ENCODE measurements around the gene LGI4. TPM values are rescaled to one million over a fixed set of nuclear protein-coding genes. Genes with fewer than 3 reads are reported as not detected.

LGI4 gene
- total RNA-seq, 1 donor from 2014 or later, result 0.10 TPM

DNA sequence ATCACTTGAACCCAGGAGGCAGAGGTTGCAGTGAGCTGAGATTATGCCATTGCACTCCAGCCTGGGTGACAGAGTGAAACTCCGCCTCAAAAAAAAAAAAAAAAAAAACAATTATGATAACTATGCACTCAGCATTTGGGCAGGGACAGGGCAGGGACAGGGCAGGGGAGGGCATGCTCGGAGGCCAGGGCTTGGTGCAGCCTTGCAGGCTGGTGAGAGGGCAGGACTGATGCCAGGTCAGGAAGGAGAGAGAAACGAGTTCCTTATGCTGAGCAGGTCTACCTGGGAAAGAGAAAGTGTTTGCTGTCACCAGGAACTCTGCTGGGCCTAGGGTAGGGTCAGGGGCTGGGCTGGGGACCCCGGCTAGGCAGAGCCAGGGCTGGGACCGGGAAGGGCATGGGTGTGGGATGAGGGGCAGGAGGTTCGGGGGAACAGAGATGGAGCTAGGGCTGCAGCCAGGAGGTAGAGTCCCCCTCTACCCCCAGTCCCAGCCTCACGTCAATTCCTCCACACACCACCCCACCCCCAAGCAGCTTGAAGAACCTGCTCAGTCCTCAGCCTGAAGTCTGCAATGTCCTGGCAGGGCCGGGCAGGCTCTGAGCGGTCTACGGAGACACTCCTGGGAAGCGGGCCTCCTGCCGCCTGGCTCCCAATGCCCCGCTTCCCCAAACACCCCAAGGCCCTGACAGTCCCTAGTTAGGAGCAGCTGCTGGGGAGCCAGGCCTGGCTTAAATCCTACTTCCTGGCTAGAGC, 16.4 kb downstream of the LGI4 start:
- H3K27ac Mint-ChIP-seq (ENCODE audit: unreplicated experiment), result no peak overlapping the region
- H3K27me3 Mint-ChIP-seq (ENCODE audit: unreplicated experiment), result peaks cover 7% of the 10 kb centered on the region
- H3K36me3 Mint-ChIP-seq (ENCODE audit: low read depth, unreplicated experiment), result no peaks in the 10 kb centered on the region
- H3K9me3 Mint-ChIP-seq (ENCODE audit: unreplicated experiment), result no peaks in the 10 kb centered on the region
- no peak overlapping the region for H3K4me3 Mint-ChIP-seq (ENCODE audit: unreplicated experiment)
- TF ChIP-seq, protein P1, sequence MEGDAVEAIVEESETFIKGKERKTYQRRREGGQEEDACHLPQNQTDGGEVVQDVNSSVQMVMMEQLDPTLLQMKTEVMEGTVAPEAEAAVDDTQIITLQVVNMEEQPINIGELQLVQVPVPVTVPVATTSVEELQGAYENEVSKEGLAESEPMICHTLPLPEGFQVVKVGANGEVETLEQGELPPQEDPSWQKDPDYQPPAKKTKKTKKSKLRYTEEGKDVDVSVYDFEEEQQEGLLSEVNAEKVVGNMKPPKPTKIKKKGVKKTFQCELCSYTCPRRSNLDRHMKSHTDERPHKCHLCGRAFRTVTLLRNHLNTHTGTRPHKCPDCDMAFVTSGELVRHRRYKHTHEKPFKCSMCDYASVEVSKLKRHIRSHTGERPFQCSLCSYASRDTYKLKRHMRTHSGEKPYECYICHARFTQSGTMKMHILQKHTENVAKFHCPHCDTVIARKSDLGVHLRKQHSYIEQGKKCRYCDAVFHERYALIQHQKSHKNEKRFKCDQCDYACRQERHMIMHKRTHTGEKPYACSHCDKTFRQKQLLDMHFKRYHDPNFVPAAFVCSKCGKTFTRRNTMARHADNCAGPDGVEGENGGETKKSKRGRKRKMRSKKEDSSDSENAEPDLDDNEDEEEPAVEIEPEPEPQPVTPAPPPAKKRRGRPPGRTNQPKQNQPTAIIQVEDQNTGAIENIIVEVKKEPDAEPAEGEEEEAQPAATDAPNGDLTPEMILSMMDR (IDR thresholded peaks at IDR 0.05; ENCODE audit: unreplicated experiment), result no peak
- H3K4me1 Mint-ChIP-seq (ENCODE audit: unreplicated experiment), result peaks cover 3% of the 10 kb centered on the region
- DNase-seq (ENCODE audit: low spot score), result no peak

DNA sequence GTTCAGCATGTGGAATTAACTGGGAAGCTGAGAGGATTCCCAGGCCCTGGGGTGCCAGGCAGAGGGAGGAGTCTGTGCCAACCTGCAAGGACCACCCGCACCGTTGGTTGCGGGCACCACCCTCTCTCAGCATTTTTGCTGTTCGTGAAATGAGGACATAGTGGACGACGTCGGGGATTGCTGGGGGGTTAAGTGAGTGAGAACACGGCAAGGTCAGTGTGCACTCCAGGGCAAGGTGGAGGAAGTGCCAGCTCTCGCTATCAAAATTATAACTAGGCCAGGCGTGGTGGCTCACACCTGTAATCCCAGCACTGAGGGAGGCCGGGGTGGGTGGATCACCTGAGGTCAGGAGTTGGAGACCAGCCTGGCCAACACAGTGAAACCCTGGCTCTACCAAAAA, 17.1 kb downstream of the LGI4 start:
- no peaks in the 10 kb centered on the region for H3K9me3 Mint-ChIP-seq (ENCODE audit: unreplicated experiment)
- H3K4me1 Mint-ChIP-seq (ENCODE audit: unreplicated experiment), result peaks cover 3% of the 10 kb centered on the region
- DNase-seq (ENCODE audit: low spot score), result no peak
- TF ChIP-seq, protein P1 (IDR thresholded peaks at IDR 0.05; ENCODE audit: unreplicated experiment), result no peak
- peaks cover 7% of the 10 kb centered on the region for H3K27me3 Mint-ChIP-seq (ENCODE audit: unreplicated experiment)
- no peak overlapping the region for H3K4me3 Mint-ChIP-seq (ENCODE audit: unreplicated experiment)
- no peak overlapping the region for H3K27ac Mint-ChIP-seq (ENCODE audit: unreplicated experiment)
- H3K36me3 Mint-ChIP-seq (ENCODE audit: low read depth, unreplicated experiment), result no peaks in the 10 kb centered on the region

DNA sequence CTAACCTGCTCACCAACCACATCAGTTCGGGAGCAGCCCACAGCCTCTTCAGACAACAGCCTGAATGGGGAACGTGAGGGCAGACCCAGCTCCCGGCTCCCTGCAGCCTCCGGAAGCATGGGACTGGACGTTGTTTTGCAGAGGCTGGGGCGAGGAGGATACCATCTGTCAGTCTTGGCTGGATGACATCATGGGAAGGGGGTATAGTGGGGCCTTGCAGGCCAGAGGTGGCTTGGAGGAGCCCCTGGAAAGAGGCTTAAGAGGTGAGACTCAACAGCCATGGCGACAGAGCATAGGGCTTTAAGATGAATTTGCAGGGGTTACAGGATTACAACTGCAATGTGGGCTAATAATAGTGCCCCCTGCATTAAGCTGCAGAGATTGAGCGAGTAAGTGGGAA, 17.7 kb downstream of the LGI4 start:
- Mint-ChIP-seq H3K27me3 (ENCODE audit: unreplicated experiment) (peaks cover 7% of the 10 kb centered on the region), H3K27ac (ENCODE audit: unreplicated experiment) (no peak overlapping the region), H3K36me3 (ENCODE audit: low read depth, unreplicated experiment) (no peaks in the 10 kb centered on the region), H3K4me3 (ENCODE audit: unreplicated experiment) (no peak overlapping the region), H3K9me3 (ENCODE audit: unreplicated experiment) (no peaks in the 10 kb centered on the region), H3K4me1 (ENCODE audit: unreplicated experiment) (peaks cover 3% of the 10 kb centered on the region)
- DNase-seq (ENCODE audit: low spot score), result no peak
- TF ChIP-seq, protein P1 (IDR thresholded peaks at IDR 0.05; ENCODE audit: unreplicated experiment), result no peak

GRCh38 chr19:35116072-35116801, 18.6 kb downstream of the LGI4 start:
- no peak overlapping the region for H3K27ac Mint-ChIP-seq (ENCODE audit: unreplicated experiment)

More at GRCh38 chr19:35116072-35116801, 18.6 kb downstream of the LGI4 start:
- Mint-ChIP-seq H3K4me3 (ENCODE audit: unreplicated experiment) (peak overlapping the region; percentile 56), H3K27me3 (ENCODE audit: unreplicated experiment) (peaks cover 7% of the 10 kb centered on the region), H3K4me1 (ENCODE audit: unreplicated experiment) (peaks cover 6% of the 10 kb centered on the region), H3K36me3 (ENCODE audit: low read depth, unreplicated experiment) (no peaks in the 10 kb centered on the region), H3K9me3 (ENCODE audit: unreplicated experiment) (no peaks in the 10 kb centered on the region)
- no peak for DNase-seq (ENCODE audit: low spot score)
- TF ChIP-seq, protein P1 (IDR thresholded peaks at IDR 0.05; ENCODE audit: unreplicated experiment), result no peak
